ENCODE measurements around the gene KCNH4.
A peak's percentile ranks its signal among the peaks of the same experiment; 100 is the strongest.

KCNH4 gene

DNA sequence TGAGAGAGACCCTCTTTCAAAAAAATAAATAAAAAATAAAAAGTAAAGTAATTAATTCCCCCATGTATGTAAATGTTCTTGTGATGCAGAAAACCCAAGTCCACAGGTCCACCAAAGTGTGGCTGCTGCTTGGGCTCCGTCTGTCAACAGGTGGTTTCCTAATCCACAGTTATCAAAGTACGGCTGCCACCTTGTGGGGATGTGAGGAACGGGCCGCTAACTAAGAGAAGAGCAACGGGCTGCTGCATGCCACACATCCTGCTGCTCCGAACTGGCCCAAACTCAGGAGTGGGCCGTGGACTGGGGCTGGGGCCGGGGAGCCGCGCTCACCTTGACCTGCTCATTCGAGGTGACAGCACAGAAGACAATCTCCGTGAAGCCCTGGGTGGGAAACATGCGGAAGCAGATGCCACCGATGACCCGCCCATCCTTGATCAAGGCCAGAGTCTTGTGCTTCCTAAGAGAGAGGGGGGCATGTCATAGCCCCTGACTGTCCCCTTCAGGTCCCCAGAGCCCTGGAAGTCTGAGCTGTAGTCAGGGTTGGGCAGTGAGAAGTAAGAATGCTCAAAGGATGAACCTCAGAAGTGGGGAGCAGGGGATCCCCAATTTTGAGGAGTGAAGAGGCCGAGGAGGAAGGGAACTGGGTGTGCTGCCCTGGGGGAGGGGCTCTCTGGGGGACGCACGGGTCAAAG is 64.1 kb downstream of the KCNH4 start (continued):
- TF ChIP-seq REPIN1 (tag by site-specific recombination; IDR thresholded peaks at IDR 0.05; ENCODE audit: low read depth), result no peak
- peak; percentile 100 for TF ChIP-seq SCRT2 (tag by site-specific recombination; IDR thresholded peaks at IDR 0.05)
- no peak for TF ChIP-seq TSHZ1 (tag by site-specific recombination; IDR thresholded peaks at IDR 0.05; ENCODE audit: borderline replicate concordance)
- TF ChIP-seq ZNF626 (tag by site-specific recombination; IDR thresholded peaks at IDR 0.05), result no peak
- peak; percentile 86 for TF ChIP-seq ZNF654 (tag by site-specific recombination; IDR thresholded peaks at IDR 0.05; ENCODE audit: low read depth)
- TF ChIP-seq GLIS2 (tag by site-specific recombination; IDR thresholded peaks at IDR 0.05), result no peak

- Histone ChIP-seq H3K9me3 (ENCODE audit: control insufficient read depth, insufficient read depth, low read depth, low read length) (no peaks in the 10 kb centered on the region), H3K27ac (ENCODE audit: extremely low read depth, low read depth, low read length) (no peak overlapping the region), H3K4me1 (ENCODE audit: control insufficient read depth, insufficient read depth, low read length) (no peaks in the 10 kb centered on the region), H3K36me3 (ENCODE audit: control insufficient read depth in 2 of 2, insufficient read depth in 1 of 2, low read length in 2 of 2) (peaks cover 9 to 60% of the 10 kb centered on the region in 2 experiments; a peak in 2 of 3 replicates), H3K4me3 (ENCODE audit: low read depth, low read length) (no peak overlapping the region)
- CTCF ChIA-PET, result interaction anchor here (1.3 to 17.1 kb wide), 3 partner anchors 12 to 93 kb away, joined by 13 to 260 read pairs (median 14); partner anchors contain the start of genes DNAJC7 and NKIRAS2
- POLR2A ChIA-PET, result interaction anchor here (0.9 to 1.3 kb wide), 2 partner anchors 79 to 88 kb away, joined by 3 to 4 read pairs; no protein-coding TSS in a partner anchor
- no peak for TF ChIP-seq ZFP41 (tag by site-specific recombination; IDR thresholded peaks at IDR 0.05; ENCODE audit: borderline replicate concordance)
- no peak for TF ChIP-seq ZNF433 (tag by site-specific recombination; IDR thresholded peaks at IDR 0.05; ENCODE audit: low read depth)
- TF ChIP-seq, protein P1, sequence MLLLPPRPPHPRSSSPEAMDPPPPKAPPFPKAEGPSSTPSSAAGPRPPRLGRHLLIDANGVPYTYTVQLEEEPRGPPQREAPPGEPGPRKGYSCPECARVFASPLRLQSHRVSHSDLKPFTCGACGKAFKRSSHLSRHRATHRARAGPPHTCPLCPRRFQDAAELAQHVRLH (tag by site-specific recombination; IDR thresholded peaks at IDR 0.05), result no peak
- no peak for TF ChIP-seq ZNF501 (tag by site-specific recombination; IDR thresholded peaks at IDR 0.05)
- no peak for TF ChIP-seq SCRT1 (tag by site-specific recombination; IDR thresholded peaks at IDR 0.05; ENCODE audit: borderline replicate concordance)
- TF ChIP-seq ZNF202 (tag by site-specific recombination; IDR thresholded peaks at IDR 0.05; ENCODE audit: borderline replicate concordance), result no peak
- TF ChIP-seq REPIN1 (tag by site-specific recombination; IDR thresholded peaks at IDR 0.05; ENCODE audit: low read depth), result no peak
These were observed 66.8 kb downstream of the KCNH4 start for GRCh38 chr17:42114118-42114517.

- POLR2A ChIA-PET, result interaction anchor here (0.9 to 1.3 kb wide), 2 partner anchors 79 to 87 kb away, joined by 3 to 4 read pairs; no protein-coding TSS in a partner anchor
These were observed 67.5 kb downstream of the KCNH4 start for GRCh38 chr17:42113293-42114069.

More at GRCh38 chr17:42113293-42114069, 67.5 kb downstream of the KCNH4 start:
- Histone ChIP-seq H3K4me3 (ENCODE audit: low read depth, low read length) (no peak overlapping the region), H3K9me3 (ENCODE audit: control insufficient read depth, insufficient read depth, low read depth, low read length) (no peaks in the 10 kb centered on the region), H3K36me3 (ENCODE audit: control insufficient read depth in 2 of 2, insufficient read depth in 1 of 2, low read length in 2 of 2) (peaks cover 9 to 54% of the 10 kb centered on the region in 2 experiments; a peak in 2 of 3 replicates), H3K4me1 (ENCODE audit: control insufficient read depth, insufficient read depth, low read length) (no peaks in the 10 kb centered on the region), H3K27ac (ENCODE audit: extremely low read depth, low read depth, low read length) (no peak overlapping the region)
- TF ChIP-seq GLIS2 (tag by site-specific recombination; IDR thresholded peaks at IDR 0.05), result peak; percentile 42
- no peak for TF ChIP-seq ZBTB8A (tag by site-specific recombination; IDR thresholded peaks at IDR 0.05)
- CTCF ChIA-PET, result interaction anchor here (0.6 to 17.1 kb wide), 9 partner anchors 10 to 340 kb away, joined by 3 to 260 read pairs (median 3); partner anchors contain the start of genes DNAJC7 and NKIRAS2
